ENCODE measurements around the gene IFNAR2.
A peak's percentile ranks its signal among the peaks of the same experiment; 100 is the strongest.

The IFNAR2 gene

DNA sequence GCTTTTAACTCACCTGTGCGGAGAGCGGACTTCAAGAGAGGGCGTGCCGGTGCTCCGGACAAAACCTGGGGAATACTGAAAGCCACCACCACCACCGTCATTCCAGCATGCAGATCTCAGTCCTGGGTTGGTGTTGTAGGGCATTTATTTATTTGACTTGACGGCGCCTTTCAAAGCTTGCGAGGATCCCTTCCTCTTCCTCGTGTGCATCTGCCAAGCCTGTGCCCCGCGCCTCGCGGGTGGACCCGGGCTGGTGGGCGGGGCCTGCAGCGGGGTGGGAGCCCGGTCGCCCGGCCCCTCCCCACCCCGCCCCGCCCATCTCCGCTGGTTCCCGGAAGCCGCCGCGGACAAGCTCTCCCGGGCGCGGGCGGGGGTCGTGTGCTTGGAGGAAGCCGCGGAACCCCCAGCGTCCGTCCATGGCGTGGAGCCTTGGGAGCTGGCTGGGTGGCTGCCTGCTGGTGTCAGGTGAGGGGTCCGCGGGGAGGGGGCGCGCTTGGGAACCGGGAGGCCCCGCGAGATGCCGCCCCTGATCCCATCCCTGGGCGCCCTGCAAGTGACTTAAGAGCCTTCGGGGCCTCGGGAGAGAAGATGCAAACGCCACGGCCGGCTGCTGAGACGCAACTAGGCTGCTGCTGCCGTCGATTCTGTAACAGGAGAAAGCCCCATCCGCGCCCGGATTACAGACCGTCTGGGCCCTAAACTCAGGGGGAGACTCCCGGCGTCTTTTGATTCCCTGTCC is 36.5 kb downstream of the IFNAR2 start, which contains the start of gene IL10RB:
IL10RB (plus strand) TSS at position 318 of the 739 bp plus-strand sequence; CDS start at position 417, 99 bp downstream.
- DNase-seq = peak in 51 of 56 donors; percentile 14 to 80 (median 48)

DNA sequence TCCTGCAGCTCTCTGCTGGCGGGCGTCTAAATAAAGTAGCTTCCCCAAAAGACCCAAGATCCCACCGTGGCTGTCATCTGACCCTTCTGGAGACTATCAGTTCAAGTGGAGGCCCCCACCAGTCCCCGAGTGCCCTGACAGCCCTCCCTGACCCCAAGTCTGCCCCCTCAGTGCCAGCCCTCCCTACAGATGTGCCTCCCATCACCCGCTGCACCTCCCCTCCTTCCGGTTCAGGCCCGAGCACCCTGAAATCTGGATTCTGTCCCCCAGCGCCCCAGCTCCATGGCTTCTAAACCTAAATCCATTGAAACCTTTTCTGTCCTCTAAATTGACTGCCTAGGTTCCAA is 37.0 kb downstream of the IFNAR2 start:
- DNase-seq = peak in 4 of 56 donors; percentile 29 to 36 (median 34)

GRCh38 chr21:33267250-33267649 is 37.5 kb downstream of the IFNAR2 start:
- no peak for DNase-seq

DNA sequence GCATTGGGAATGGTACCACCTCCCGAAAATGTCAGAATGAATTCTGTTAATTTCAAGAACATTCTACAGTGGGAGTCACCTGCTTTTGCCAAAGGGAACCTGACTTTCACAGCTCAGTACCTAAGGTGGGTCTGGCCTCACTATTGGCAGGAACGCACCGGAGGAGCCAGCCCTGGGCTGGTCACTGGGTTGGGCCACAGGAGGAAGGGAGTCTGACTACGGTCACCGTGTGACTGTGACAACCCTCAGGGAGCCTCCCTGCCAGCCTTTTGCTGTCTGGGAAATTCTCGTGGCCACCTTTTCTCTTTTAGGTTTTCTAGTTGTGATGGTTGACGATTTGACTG is 38.6 kb downstream of the IFNAR2 start:
- no peak for DNase-seq

DNA sequence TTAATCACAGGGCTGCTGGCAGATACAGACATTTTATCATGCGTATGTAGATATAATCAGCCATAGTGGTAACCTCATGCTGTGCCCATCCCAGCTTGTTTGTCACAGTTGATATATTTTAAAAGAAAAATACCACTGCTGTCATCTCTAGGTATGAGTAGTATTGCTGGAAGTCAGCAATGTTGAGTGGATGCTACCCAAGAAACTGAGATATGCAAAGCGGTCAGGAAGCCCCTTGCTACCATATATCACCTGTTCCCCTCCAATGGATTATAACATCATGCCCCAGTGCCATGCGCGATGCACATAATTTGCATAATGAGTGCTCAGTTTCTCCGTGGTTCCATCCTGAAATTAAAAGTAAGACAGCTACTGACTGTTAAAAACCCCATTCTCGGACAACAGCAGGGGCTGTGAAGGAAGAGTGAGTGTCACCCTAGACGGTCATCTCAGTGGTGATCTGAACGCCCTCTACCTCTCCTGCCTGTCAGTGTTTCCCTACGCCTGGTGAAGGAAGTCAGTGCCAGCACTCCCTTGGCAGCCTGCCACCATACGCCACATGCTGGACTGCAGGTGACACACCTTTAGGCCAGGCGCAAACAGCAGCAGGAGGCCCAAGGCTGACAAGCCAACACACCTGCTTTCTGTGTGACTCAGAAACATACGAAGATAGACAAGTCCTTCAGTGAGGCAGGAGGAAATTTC is 39.2 kb downstream of the IFNAR2 start:
- no peak for DNase-seq

DNA sequence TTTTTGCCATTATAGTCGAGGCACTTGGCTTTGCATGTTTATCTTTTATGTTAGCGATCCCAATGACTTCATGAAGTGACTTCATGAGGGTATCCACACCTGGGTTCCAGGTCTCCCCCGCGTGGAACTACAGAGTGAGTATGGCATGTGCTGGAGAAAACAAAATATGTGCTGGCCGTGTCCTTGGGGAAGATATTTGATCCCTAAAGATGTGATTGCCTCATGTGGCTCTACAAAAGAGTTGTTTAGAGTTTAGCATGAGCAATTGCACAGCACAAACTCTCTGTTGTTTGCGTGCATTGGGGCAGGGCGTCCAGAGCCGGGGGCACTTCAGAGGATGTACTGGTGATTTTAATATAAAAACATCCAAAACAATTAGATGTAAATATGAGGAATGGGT is 41.2 kb downstream of the IFNAR2 start:
- DNase-seq = no peak

GRCh38 chr21:33273044-33273443 is 43.3 kb downstream of the IFNAR2 start:
- DNase-seq = no peak

DNA sequence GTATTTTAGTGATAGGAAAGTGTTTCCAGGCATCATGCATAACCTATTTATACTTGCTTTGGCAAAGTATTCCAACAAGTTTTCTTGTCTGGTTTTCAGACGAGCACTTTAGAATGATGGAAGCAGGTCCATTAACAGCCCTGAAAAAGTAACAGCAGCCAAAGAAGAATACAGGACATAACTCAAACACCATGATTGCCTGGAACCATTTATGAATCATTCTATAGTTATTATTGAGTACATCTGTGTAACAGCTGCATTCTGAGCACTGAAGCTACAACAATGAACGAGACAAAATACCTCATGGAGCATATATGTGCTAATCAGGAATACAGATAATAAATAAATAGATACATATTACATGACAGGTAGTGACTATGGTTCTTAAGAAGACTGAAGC is 49.0 kb downstream of the IFNAR2 start:
- DNase-seq = no peak

- DNase-seq = no peak
These were observed 49.6 kb downstream of the IFNAR2 start for GRCh38 chr21:33279330-33279820.

Data from amygdala (tissue), 56 donors.